GM06990 (cell line): Measurements from ENCODE around the gene ITGB3BP.
"Not testable (repeated sequence)": the region's sequence is repeated elsewhere in the genome, so short reads cannot be mapped to it uniquely, and the experiment has no call there.

Experiments
- DNase-seq: peaks from one replicate; pipeline ENCODE4 v3.0.0-alpha.2; 2011; ENCODE audit not compliant: insufficient read length; ENCODE audit errors: extremely low read depth
- H3K27me3 ChIP-seq: replicated peaks from 2 replicates; pipeline ENCODE4 v1.6.0; 2011; ENCODE audit warnings: low read length; ENCODE audit not compliant: control insufficient read depth, insufficient read depth
- H3K36me3 ChIP-seq: 2 replicates; pipeline ENCODE4 v1.5.1; 2011; ENCODE audit warnings: low read length; ENCODE audit not compliant: control insufficient read depth, insufficient read depth
- H3K4me3 ChIP-seq: replicated peaks from 2 replicates; pipeline ENCODE4 v1.5.1; 2011; ENCODE audit warnings: low read depth, mild to moderate bottlenecking, control low read depth, low read length
- TF ChIP-seq, protein P1 (sequence below): IDR thresholded peaks from 2 replicates; pipeline ENCODE4 v1.5.1; 2011; ENCODE audit warnings: low read length, control low read depth, mild to moderate bottlenecking, inconsistent platforms; ENCODE audit not compliant: insufficient read depth, poor library complexity, severe bottlenecking

Gene ITGB3BP, protein sequence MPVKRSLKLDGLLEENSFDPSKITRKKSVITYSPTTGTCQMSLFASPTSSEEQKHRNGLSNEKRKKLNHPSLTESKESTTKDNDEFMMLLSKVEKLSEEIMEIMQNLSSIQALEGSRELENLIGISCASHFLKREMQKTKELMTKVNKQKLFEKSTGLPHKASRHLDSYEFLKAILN

DNA sequence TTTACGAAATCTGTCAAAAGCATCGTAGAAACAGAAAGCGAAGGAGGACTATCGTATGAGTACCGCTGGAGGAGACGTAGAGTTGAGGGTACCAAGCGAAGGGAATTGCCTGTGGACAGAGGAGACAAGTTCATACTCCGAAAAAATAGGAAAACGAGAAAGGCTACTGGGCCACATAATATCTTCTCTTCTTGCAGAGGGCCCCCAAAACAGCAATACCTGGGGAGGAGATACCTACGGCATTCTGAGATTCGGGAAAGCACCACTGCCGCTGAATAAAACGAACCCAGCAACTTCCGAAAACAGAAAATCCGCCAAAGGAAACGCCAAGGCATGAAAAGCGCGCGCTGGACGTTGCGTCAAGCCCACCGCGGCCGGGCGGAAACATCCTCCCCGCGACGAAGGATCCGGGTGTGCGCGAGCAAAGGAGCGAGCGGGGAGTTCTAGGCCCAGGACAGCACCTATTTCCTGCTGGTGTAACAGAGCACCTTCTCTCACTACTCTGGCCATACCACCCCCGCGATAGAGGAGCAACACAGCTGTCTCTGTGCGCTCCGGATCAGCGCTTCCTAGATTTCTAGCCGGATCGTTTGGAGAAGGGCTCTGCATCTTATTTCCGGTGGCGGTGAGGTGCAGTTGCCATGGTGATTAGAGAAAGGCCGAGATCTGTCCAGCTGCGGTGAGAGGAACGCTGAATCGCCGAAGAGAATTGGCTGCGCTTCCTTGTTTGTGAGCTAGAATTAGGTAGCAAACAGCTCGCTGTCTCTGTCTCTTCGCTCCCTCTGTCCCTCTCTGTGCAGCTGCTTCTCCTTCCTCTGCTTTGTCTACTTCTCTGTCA, at the start of gene ITGB3BP, which contains the start of gene EFCAB7:
ITGB3BP (minus strand) TSS at position 335 of the 838 bp plus-strand sequence; CDS start at position 243, 92 bp downstream.
EFCAB7 (plus strand) TSS at position 635 of the 838 bp plus-strand sequence. CDS start 2,048 bp downstream, outside the sequence.
- peak; percentile 95 for DNase-seq
- TF ChIP-seq, protein P1, sequence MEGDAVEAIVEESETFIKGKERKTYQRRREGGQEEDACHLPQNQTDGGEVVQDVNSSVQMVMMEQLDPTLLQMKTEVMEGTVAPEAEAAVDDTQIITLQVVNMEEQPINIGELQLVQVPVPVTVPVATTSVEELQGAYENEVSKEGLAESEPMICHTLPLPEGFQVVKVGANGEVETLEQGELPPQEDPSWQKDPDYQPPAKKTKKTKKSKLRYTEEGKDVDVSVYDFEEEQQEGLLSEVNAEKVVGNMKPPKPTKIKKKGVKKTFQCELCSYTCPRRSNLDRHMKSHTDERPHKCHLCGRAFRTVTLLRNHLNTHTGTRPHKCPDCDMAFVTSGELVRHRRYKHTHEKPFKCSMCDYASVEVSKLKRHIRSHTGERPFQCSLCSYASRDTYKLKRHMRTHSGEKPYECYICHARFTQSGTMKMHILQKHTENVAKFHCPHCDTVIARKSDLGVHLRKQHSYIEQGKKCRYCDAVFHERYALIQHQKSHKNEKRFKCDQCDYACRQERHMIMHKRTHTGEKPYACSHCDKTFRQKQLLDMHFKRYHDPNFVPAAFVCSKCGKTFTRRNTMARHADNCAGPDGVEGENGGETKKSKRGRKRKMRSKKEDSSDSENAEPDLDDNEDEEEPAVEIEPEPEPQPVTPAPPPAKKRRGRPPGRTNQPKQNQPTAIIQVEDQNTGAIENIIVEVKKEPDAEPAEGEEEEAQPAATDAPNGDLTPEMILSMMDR = no peak
- Histone ChIP-seq H3K27me3 (no peaks in the 10 kb centered on the region), H3K36me3 (no peaks in the 10 kb centered on the region), H3K4me3 (peak within 1 kb of the TSS; percentile 76)

DNA sequence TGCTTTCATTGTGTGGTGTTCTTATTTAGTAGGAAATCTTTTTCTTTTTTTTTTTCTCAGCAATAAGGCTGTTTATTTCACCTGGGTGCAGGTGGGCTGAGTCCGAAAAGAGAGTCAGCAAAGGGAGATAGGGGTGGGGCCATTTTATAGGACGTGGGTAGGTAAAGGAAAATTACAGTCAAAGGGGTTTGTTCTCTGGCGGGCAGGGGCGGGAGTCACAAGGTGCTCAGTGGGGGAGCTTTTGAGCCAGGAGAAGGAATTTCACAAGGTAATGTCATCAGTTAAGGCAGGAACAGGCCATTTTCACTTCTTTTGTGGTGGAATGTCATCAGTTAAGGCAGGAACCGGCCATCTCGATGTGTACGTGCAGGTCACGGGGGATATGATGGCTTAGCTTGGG, 49.7 kb upstream of the ITGB3BP start:
- not testable (repeated sequence) for DNase-seq, H3K36me3 ChIP-seq, H3K27me3 ChIP-seq, H3K4me3 ChIP-seq

DNA sequence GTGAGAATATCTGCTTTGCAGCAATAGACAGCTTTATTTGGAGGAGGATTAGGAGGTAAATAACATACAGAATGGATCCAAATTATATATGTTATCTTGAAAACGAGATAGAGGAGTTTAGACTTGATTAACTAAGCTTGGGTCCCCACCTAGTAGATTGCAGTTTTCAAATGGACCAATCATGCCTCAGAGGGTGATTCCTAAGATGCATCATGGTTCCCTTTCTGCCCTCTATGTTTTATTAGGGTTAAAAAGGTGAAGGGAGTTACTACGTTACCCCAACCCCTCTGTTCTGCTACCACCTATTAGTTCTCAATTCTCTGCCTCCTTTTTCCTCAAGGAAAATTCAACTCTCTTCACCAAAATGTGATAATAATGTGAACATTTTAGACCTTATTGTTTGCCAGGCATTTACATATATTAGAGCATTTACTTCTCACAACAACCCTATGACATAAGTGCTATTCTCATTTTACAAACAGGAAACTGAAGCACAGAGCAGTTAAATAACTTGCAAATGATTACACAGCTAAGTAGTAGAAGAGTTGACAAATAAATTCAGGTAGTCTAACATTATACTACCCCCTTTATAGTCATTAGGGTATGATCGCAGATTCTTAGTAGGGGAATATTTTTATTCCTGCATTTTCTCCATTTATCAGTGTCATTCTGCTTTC, 46.8 kb upstream of the ITGB3BP start:
- H3K27me3 ChIP-seq = no peaks in the 10 kb centered on the region
- no peaks in the 10 kb centered on the region for H3K36me3 ChIP-seq
- TF ChIP-seq, protein P1 = no peak
- no peak for DNase-seq
- no peak overlapping the region for H3K4me3 ChIP-seq

DNA sequence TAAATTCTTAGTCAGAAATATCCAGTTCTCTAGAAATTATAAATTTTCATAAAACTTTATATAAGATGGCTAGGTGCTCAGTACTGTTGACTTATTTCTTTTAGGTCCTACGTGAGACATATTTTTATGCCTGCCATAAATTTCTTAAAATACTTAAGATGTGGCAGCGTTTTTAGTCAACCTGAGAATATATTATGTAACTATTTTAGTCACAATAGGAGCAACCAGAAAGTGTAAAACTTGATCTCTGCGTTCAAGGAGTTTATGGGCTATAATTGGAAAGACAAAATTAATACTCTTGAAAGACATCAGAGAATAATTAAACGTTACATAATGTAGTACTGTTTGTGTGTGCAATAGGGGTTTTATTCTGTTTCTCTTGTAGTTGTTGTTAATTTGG, 46.0 kb upstream of the ITGB3BP start:
- Histone ChIP-seq H3K27me3 (no peaks in the 10 kb centered on the region), H3K4me3 (no peak overlapping the region), H3K36me3 (no peaks in the 10 kb centered on the region)
- DNase-seq = no peak
- TF ChIP-seq, protein P1 = no peak

DNA sequence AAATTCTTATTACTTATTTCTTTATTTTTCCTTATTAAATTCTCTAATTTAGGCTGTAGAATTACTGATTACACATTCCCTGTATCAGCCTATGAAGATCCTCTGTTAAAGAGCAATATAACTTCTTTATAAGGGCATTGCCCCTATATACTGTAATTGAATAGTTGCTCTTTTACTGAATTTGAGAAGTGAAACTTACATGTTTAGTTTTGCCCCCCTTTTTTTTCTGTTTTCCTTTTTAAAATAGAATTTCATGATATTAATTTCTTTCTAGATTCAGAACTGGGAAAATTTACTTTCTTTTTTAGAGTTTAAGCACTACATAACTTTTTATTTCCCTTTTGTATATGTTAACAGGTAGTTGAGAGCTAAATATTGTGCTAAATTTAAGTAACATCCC, 40.7 kb upstream of the ITGB3BP start:
- DNase-seq = no peak
- TF ChIP-seq, protein P1 = no peak
- Histone ChIP-seq H3K27me3 (no peaks in the 10 kb centered on the region), H3K4me3 (no peak overlapping the region), H3K36me3 (no peaks in the 10 kb centered on the region)

DNA sequence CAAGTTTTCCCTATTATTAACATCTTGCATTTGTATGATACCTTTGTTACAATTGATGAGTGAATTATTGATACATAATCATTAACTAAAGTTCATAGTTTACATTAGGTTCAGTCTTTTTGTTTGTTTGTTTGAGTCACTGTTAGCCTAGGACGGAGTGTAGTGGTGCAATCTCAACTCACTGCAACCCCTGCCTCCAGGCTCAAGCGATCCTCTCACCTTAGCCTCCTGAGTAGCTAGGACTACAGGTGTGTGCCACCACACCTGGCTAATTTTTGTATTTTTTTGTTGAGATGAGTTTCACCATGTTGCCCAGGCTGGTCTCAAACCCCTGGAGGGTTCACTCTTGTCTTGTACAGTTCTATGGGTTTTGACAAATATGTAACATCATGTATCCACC, 36.3 kb upstream of the ITGB3BP start:
- H3K4me3 ChIP-seq = no peak overlapping the region
- DNase-seq = no peak
- no peaks in the 10 kb centered on the region for H3K36me3 ChIP-seq
- no peaks in the 10 kb centered on the region for H3K27me3 ChIP-seq
- TF ChIP-seq, protein P1 = no peak
